Natural killer cell treated with Interleukin-12 subunit alpha and Interleukin-12 subunit beta and Interleukin-15 and Interleukin-18, amount 100 ng/mL, for 72 hours (primary cell): ENCODE measurements around the gene CDK14. TPM values are rescaled to one million over a fixed set of nuclear protein-coding genes. Genes with fewer than 3 reads are reported as not detected.

Experiments
- ATAC-seq, 2 donors: fragments of 150-1000 bp; cut with Tn5 transposase in 1 of 2; sonication (Bioruptor Pico), chemical (Tn5 transposase) in 1 of 2; 2 replicates each; pipeline ENCODE4 v1.10.0; 2021
- DNase-seq: peaks from one replicate; pipeline ENCODE4 v3.0.0; 2022; ENCODE audit warnings: low spot score
- H3K27ac Mint-ChIP-seq, 2 donors: 1 replicate in 1 of 2; 2 replicates in 1 of 2; pipeline ENCODE4 v1.8.0; 2022; ENCODE audit warnings: mixed read lengths in 2 of 2, mild to moderate bottlenecking in 1 of 2, moderate library complexity in 1 of 2
- H3K27me3 Mint-ChIP-seq, 2 donors: 1 replicate in 1 of 2; 2 replicates in 1 of 2; pipeline ENCODE4 v1.8.0; 2022; ENCODE audit warnings: mixed read lengths in 2 of 2
- H3K36me3 Mint-ChIP-seq: one replicate; pipeline ENCODE4 v1.8.0; 2022; ENCODE audit warnings: mixed read lengths
- H3K4me1 Mint-ChIP-seq, 2 donors: 1 replicate in 1 of 2; 2 replicates in 1 of 2; pipeline ENCODE4 v1.8.0; 2022; ENCODE audit warnings: low read depth in 2 of 2, mixed read lengths in 2 of 2, mild to moderate bottlenecking in 1 of 2
- H3K4me3 Mint-ChIP-seq: one replicate; pipeline ENCODE4 v1.8.0; 2022; ENCODE audit warnings: mixed read lengths
- H3K9me3 Mint-ChIP-seq: 2 replicates; pipeline ENCODE4 v1.8.0; 2022; ENCODE audit warnings: mixed read lengths
- total RNA-seq, 2 donors: library from RNA; stranded (reverse); gene quantifications; one replicate each; pipeline ENCODE4 v1.2.3, GENCODE V29; 2022

The CDK14 gene
- total RNA-seq, 2 donors from 2014 or later, result 0.76 to 2.8 TPM

GRCh38 chr7:90946730-90947501 lies 350.8 kb downstream of the CDK14 start:
- Mint-ChIP-seq H3K27me3 (no peaks in the 10 kb centered on the region), H3K4me1 (no peaks in the 10 kb centered on the region), H3K4me3 (no peak overlapping the region), H3K9me3 (peaks cover 7% of the 10 kb centered on the region), H3K27ac (no peak overlapping the region), H3K36me3 (no peaks in the 10 kb centered on the region)
- ATAC-seq (no peak), DNase-seq (no peak)

- Mint-ChIP-seq H3K27me3 (no peaks in the 10 kb centered on the region), H3K4me1 (no peaks in the 10 kb centered on the region), H3K9me3 (peaks cover 7% of the 10 kb centered on the region), H3K27ac (no peak overlapping the region), H3K36me3 (no peaks in the 10 kb centered on the region), H3K4me3 (no peak overlapping the region)
- ATAC-seq (no peak), DNase-seq (no peak)
Observed at GRCh38 chr7:90948085-90948484, 352.0 kb downstream of the CDK14 start.

GRCh38 chr7:90951229-90951628 lies 355.1 kb downstream of the CDK14 start:
- Mint-ChIP-seq H3K4me1 (no peaks in the 10 kb centered on the region), H3K27ac (no peak overlapping the region), H3K9me3 (peaks cover 6% of the 10 kb centered on the region), H3K36me3 (no peaks in the 10 kb centered on the region), H3K4me3 (no peak overlapping the region), H3K27me3 (no peaks in the 10 kb centered on the region)
- ATAC-seq (no peak), DNase-seq (no peak)

- ATAC-seq (no peak), DNase-seq (no peak)
- Mint-ChIP-seq H3K36me3 (no peaks in the 10 kb centered on the region), H3K27ac (no peak overlapping the region), H3K4me3 (no peak overlapping the region), H3K27me3 (no peaks in the 10 kb centered on the region), H3K4me1 (no peaks in the 10 kb centered on the region), H3K9me3 (peaks cover 6% of the 10 kb centered on the region)
Observed at GRCh38 chr7:90951986-90952954, 356.1 kb downstream of the CDK14 start.

GRCh38 chr7:90955641-90956207 lies 359.6 kb downstream of the CDK14 start:
- Mint-ChIP-seq H3K36me3 (no peaks in the 10 kb centered on the region), H3K4me3 (no peak overlapping the region), H3K9me3 (peaks cover 5% of the 10 kb centered on the region), H3K4me1 (no peaks in the 10 kb centered on the region), H3K27me3 (no peaks in the 10 kb centered on the region), H3K27ac (no peak overlapping the region)
- ATAC-seq, result no peak
- no peak for DNase-seq

- H3K27ac Mint-ChIP-seq, result no peak overlapping the region
- ATAC-seq (no peak), DNase-seq (no peak)
- no peaks in the 10 kb centered on the region for H3K36me3 Mint-ChIP-seq
- H3K9me3 Mint-ChIP-seq, result peaks cover 5% of the 10 kb centered on the region
- H3K4me3 Mint-ChIP-seq, result no peak overlapping the region
- H3K4me1 Mint-ChIP-seq, result no peaks in the 10 kb centered on the region
- H3K27me3 Mint-ChIP-seq, result no peaks in the 10 kb centered on the region
Observed at GRCh38 chr7:90957883-90958282, 361.8 kb downstream of the CDK14 start.

- H3K36me3 Mint-ChIP-seq, result no peaks in the 10 kb centered on the region
- H3K27ac Mint-ChIP-seq, result no peak overlapping the region
- no peak overlapping the region for H3K4me3 Mint-ChIP-seq
- H3K27me3 Mint-ChIP-seq, result no peaks in the 10 kb centered on the region
- DNase-seq (no peak), ATAC-seq (no peak)
- no peaks in the 10 kb centered on the region for H3K4me1 Mint-ChIP-seq
- H3K9me3 Mint-ChIP-seq, result peaks cover 7% of the 10 kb centered on the region
Observed at GRCh38 chr7:90958647-90959046, 362.5 kb downstream of the CDK14 start.

GRCh38 chr7:90961037-90961725 lies 365.1 kb downstream of the CDK14 start:
- Mint-ChIP-seq H3K9me3 (peaks cover 8% of the 10 kb centered on the region), H3K4me3 (no peak overlapping the region), H3K4me1 (no peaks in the 10 kb centered on the region), H3K27me3 (no peaks in the 10 kb centered on the region), H3K27ac (no peak overlapping the region), H3K36me3 (no peaks in the 10 kb centered on the region)
- ATAC-seq (no peak), DNase-seq (no peak)

- peaks cover 9% of the 10 kb centered on the region for H3K9me3 Mint-ChIP-seq
- ATAC-seq, result no peak
- H3K27me3 Mint-ChIP-seq, result no peaks in the 10 kb centered on the region
- no peak overlapping the region for H3K27ac Mint-ChIP-seq
- DNase-seq, result no peak
- H3K4me1 Mint-ChIP-seq, result no peaks in the 10 kb centered on the region
- no peaks in the 10 kb centered on the region for H3K36me3 Mint-ChIP-seq
- no peak overlapping the region for H3K4me3 Mint-ChIP-seq
Observed at GRCh38 chr7:90965211-90965610, 369.1 kb downstream of the CDK14 start.

GRCh38 chr7:90966346-90966745 lies 370.2 kb downstream of the CDK14 start:
- Mint-ChIP-seq H3K36me3 (peaks cover 4% of the 10 kb centered on the region), H3K9me3 (peaks cover 14% of the 10 kb centered on the region), H3K27me3 (no peaks in the 10 kb centered on the region), H3K4me1 (no peaks in the 10 kb centered on the region), H3K4me3 (no peak overlapping the region), H3K27ac (no peak overlapping the region)
- ATAC-seq (no peak), DNase-seq (no peak)

GRCh38 chr7:90968871-90969270 lies 372.8 kb downstream of the CDK14 start:
- no peak overlapping the region for H3K4me3 Mint-ChIP-seq
- H3K36me3 Mint-ChIP-seq, result peaks cover 4% of the 10 kb centered on the region
- H3K27ac Mint-ChIP-seq, result no peak overlapping the region
- no peaks in the 10 kb centered on the region for H3K27me3 Mint-ChIP-seq
- DNase-seq (no peak), ATAC-seq (no peak)
- H3K4me1 Mint-ChIP-seq, result no peaks in the 10 kb centered on the region
- peaks cover 12% of the 10 kb centered on the region for H3K9me3 Mint-ChIP-seq

- Mint-ChIP-seq H3K4me3 (no peak overlapping the region), H3K9me3 (peaks cover 18% of the 10 kb centered on the region), H3K36me3 (peaks cover 4% of the 10 kb centered on the region), H3K4me1 (no peaks in the 10 kb centered on the region), H3K27ac (no peak overlapping the region), H3K27me3 (no peaks in the 10 kb centered on the region)
- ATAC-seq, result no peak
- no peak for DNase-seq
Observed at GRCh38 chr7:90972906-90973550, 376.9 kb downstream of the CDK14 start.

- no peak overlapping the region for H3K4me3 Mint-ChIP-seq
- ATAC-seq (no peak), DNase-seq (no peak)
- no peaks in the 10 kb centered on the region for H3K27me3 Mint-ChIP-seq
- H3K9me3 Mint-ChIP-seq, result peaks cover 21% of the 10 kb centered on the region
- H3K36me3 Mint-ChIP-seq, result peaks cover 3% of the 10 kb centered on the region
- H3K27ac Mint-ChIP-seq, result no peak overlapping the region
- H3K4me1 Mint-ChIP-seq, result no peaks in the 10 kb centered on the region
Observed at GRCh38 chr7:90977056-90977455, 380.9 kb downstream of the CDK14 start.
